ENCODE data around the gene IFT80. TPM values are rescaled to one million over a fixed set of nuclear protein-coding genes. Genes with fewer than 3 reads are reported as not detected.

IFT80 gene
- polyA plus RNA-seq, 3 donors: 1.3 to 7.7 (median 1.4) TPM

GRCh38 chr3:160373655-160374054 is 25.4 kb downstream of the IFT80 start:
- Histone ChIP-seq H3K9ac (ENCODE audit: insufficient read depth, low read length, poor library complexity, severe bottlenecking) (no peak overlapping the region), H3K36me3 (replicated peaks in 1 of 2; ENCODE audit: control insufficient read depth in 1 of 2, insufficient read depth in 2 of 2, low read length in 2 of 2) (peaks cover 9 to 31% of the 10 kb centered on the region in 2 donors), H3K27me3 (ENCODE audit: control insufficient read depth in 2 of 2, insufficient read depth in 2 of 2, low read length in 2 of 2) (no peaks in the 10 kb centered on the region), H3K4me1 (ENCODE audit: control insufficient read depth in 1 of 2, insufficient read depth in 2 of 2, low read length in 2 of 2) (no peaks in the 10 kb centered on the region), H2AFZ (ENCODE audit: insufficient read depth, low read depth, low read length, poor library complexity, severe bottlenecking) (no peak overlapping the region), H4K20me1 (ENCODE audit: insufficient read depth, low read length) (no peaks in the 10 kb centered on the region), H3K27ac (ENCODE audit: low read depth in 1 of 2, low read length in 2 of 2) (no peak overlapping the region), H3K4me2 (replicated peaks; ENCODE audit: extremely low read depth, low read length, poor library complexity, severe bottlenecking) (no peak overlapping the region), H3K9me3 (replicated peaks in 1 of 2; ENCODE audit: control insufficient read depth in 1 of 2, insufficient read depth in 1 of 2, low read length in 2 of 2) (no peaks in the 10 kb centered on the region), H3K79me2 (ENCODE audit: insufficient read depth, low read length) (no peaks in the 10 kb centered on the region), H3K4me3 (replicated peaks in 1 of 3; ENCODE audit: low read depth in 2 of 3, low read length in 3 of 3) (no peak overlapping the region)
- peak overlapping the region in 1 of 7 donors; percentile 5 for H3K27ac Mint-ChIP-seq
- peaks cover 2% of the 10 kb centered on the region for H3K4me1 Mint-ChIP-seq
- no peak for TF ChIP-seq CTCF (IDR thresholded peaks at IDR 0.05)
- intact Hi-C loops (cut with micrococcal nuclease): no loop called here
- peaks cover 11 to 17% of the 10 kb centered on the region in 2 donors for H3K36me3 Mint-ChIP-seq
- peaks cover 0 to 2% (median 0%) of the 10 kb centered on the region in 7 donors for H3K9me3 Mint-ChIP-seq
- no peak for DNase-seq
- peaks cover 0 to 2% (median 0%) of the 10 kb centered on the region in 3 donors for H3K27me3 Mint-ChIP-seq (ENCODE audit: low read depth in 3 of 3)
- H3K4me3 Mint-ChIP-seq: no peak overlapping the region
- WGBS (ENCODE audit: insufficient coverage): 89% methylated on average over 1 of the region's 2 CpGs

GRCh38 chr3:160372780-160373179 is 26.2 kb downstream of the IFT80 start:
- Mint-ChIP-seq H3K9me3 (peaks cover 0 to 2% (median 0%) of the 10 kb centered on the region in 7 donors), H3K27me3 (ENCODE audit: low read depth in 3 of 3) (peaks cover 0 to 2% (median 0%) of the 10 kb centered on the region in 3 donors), H3K36me3 (peaks cover 11 to 17% of the 10 kb centered on the region in 2 donors), H3K27ac (no peak overlapping the region), H3K4me1 (peaks cover 4% of the 10 kb centered on the region), H3K4me3 (no peak overlapping the region)
- H3K4me2 ChIP-seq (replicated peaks; ENCODE audit: extremely low read depth, low read length, poor library complexity, severe bottlenecking): no peak overlapping the region
- TF ChIP-seq CTCF (IDR thresholded peaks at IDR 0.05): no peak
- no peak for DNase-seq
- no peaks in the 10 kb centered on the region for H3K27me3 ChIP-seq (ENCODE audit: control insufficient read depth in 2 of 2, insufficient read depth in 2 of 2, low read length in 2 of 2)
- no peak overlapping the region for H3K4me3 ChIP-seq (replicated peaks in 1 of 3; ENCODE audit: low read depth in 2 of 3, low read length in 3 of 3)
- no peaks in the 10 kb centered on the region for H3K79me2 ChIP-seq (ENCODE audit: insufficient read depth, low read length)
- H3K36me3 ChIP-seq (replicated peaks in 1 of 2; ENCODE audit: control insufficient read depth in 1 of 2, insufficient read depth in 2 of 2, low read length in 2 of 2): peaks cover 9 to 31% of the 10 kb centered on the region in 2 donors
- H3K9ac ChIP-seq (ENCODE audit: insufficient read depth, low read length, poor library complexity, severe bottlenecking): no peak overlapping the region
- H3K27ac ChIP-seq (ENCODE audit: low read depth in 1 of 2, low read length in 2 of 2): no peak overlapping the region
- no peaks in the 10 kb centered on the region for H3K9me3 ChIP-seq (replicated peaks in 1 of 2; ENCODE audit: control insufficient read depth in 1 of 2, insufficient read depth in 1 of 2, low read length in 2 of 2)
- H2AFZ ChIP-seq (ENCODE audit: insufficient read depth, low read depth, low read length, poor library complexity, severe bottlenecking): no peak overlapping the region
- no peaks in the 10 kb centered on the region for H4K20me1 ChIP-seq (ENCODE audit: insufficient read depth, low read length)
- intact Hi-C loops (cut with micrococcal nuclease): no loop called here
- H3K4me1 ChIP-seq (ENCODE audit: control insufficient read depth in 1 of 2, insufficient read depth in 2 of 2, low read length in 2 of 2): no peaks in the 10 kb centered on the region
